ENCODE results near the gene MAN1A2. TPM values are rescaled to one million over a fixed set of nuclear protein-coding genes. Genes with fewer than 3 reads are reported as not detected.

Gene MAN1A2
- total RNA-seq, 1 experiment from 2014 or later: 33.4 TPM

DNA sequence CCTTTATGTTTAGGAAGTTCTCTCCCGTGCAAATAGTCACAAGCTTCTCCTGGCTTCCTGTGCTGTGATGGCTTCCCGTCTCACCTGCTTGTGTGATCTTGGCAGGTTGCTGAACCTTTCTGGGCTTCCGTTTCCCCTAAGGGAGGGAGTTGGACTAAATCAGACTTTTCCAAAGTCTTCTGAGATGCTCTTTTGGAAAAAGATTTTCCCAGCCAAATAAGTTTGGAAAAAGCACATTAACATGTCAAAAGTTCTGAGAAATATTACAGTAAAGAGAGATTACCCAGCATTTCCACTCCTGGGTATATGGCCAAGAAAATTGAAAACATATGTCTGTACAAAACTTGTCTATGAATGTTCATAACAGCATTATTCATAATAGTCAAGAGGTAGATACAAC, 202.6 kb downstream of the MAN1A2 start:
- Mint-ChIP-seq H3K4me1 (ENCODE audit: insufficient read depth, unreplicated experiment) (no peaks in the 10 kb centered on the region), H3K27me3 (ENCODE audit: insufficient read depth, unreplicated experiment) (no peaks in the 10 kb centered on the region), H3K9me3 (ENCODE audit: unreplicated experiment) (no peaks in the 10 kb centered on the region), H3K4me3 (ENCODE audit: unreplicated experiment) (no peak overlapping the region), H3K27ac (ENCODE audit: low read depth, unreplicated experiment) (no peak overlapping the region), H3K36me3 (ENCODE audit: insufficient read depth, unreplicated experiment) (no peaks in the 10 kb centered on the region)
- intact Hi-C loops (cut with micrococcal nuclease): no loop called here
- ChIA-PET CTCF (no interaction called here), POLR2A (no interaction called here)
- TF ChIP-seq, protein P1, sequence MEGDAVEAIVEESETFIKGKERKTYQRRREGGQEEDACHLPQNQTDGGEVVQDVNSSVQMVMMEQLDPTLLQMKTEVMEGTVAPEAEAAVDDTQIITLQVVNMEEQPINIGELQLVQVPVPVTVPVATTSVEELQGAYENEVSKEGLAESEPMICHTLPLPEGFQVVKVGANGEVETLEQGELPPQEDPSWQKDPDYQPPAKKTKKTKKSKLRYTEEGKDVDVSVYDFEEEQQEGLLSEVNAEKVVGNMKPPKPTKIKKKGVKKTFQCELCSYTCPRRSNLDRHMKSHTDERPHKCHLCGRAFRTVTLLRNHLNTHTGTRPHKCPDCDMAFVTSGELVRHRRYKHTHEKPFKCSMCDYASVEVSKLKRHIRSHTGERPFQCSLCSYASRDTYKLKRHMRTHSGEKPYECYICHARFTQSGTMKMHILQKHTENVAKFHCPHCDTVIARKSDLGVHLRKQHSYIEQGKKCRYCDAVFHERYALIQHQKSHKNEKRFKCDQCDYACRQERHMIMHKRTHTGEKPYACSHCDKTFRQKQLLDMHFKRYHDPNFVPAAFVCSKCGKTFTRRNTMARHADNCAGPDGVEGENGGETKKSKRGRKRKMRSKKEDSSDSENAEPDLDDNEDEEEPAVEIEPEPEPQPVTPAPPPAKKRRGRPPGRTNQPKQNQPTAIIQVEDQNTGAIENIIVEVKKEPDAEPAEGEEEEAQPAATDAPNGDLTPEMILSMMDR (IDR thresholded peaks at IDR 0.05; ENCODE audit: unreplicated experiment): no peak
- no TSS peak for BruUV-seq (replicated peaks)
- DNase-seq (ENCODE audit: unreplicated experiment): no peak

DNA sequence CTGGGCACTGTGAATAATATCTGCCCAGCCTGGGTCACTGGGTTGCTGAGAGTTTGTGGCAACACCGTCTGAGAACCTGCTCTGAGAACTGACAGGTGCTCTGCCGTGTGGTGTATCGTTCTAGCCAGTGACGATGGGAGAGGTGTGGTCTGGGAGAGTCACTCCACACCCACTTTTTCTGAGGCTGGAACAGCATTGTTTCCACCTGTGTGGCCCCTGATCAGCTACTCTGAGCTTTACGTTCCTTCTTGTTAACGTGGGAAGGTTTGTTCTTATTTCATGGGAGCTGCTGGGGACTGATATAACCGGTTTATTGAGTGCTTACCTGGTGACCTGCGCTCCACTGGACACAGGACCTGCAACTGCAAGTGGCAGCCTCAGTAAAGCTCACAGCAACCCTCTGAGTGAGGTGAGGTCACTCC, 203.8 kb downstream of the MAN1A2 start:
- no peak overlapping the region for H3K4me3 Mint-ChIP-seq (ENCODE audit: unreplicated experiment)
- intact Hi-C loops (cut with micrococcal nuclease): no loop called here
- TF ChIP-seq, protein P1 (IDR thresholded peaks at IDR 0.05; ENCODE audit: unreplicated experiment): no peak
- H3K36me3 Mint-ChIP-seq (ENCODE audit: insufficient read depth, unreplicated experiment): no peaks in the 10 kb centered on the region
- no peaks in the 10 kb centered on the region for H3K9me3 Mint-ChIP-seq (ENCODE audit: unreplicated experiment)
- H3K27me3 Mint-ChIP-seq (ENCODE audit: insufficient read depth, unreplicated experiment): no peaks in the 10 kb centered on the region
- no peaks in the 10 kb centered on the region for H3K4me1 Mint-ChIP-seq (ENCODE audit: insufficient read depth, unreplicated experiment)
- no peak for DNase-seq (ENCODE audit: unreplicated experiment)
- no peak overlapping the region for H3K27ac Mint-ChIP-seq (ENCODE audit: low read depth, unreplicated experiment)
- ChIA-PET CTCF (interaction anchor here (0.7 kb wide), 1 partner anchor 11 kb away, joined by 3 read pairs; no protein-coding TSS in a partner anchor), POLR2A (no interaction called here)
- no TSS peak for BruUV-seq (replicated peaks)

DNA sequence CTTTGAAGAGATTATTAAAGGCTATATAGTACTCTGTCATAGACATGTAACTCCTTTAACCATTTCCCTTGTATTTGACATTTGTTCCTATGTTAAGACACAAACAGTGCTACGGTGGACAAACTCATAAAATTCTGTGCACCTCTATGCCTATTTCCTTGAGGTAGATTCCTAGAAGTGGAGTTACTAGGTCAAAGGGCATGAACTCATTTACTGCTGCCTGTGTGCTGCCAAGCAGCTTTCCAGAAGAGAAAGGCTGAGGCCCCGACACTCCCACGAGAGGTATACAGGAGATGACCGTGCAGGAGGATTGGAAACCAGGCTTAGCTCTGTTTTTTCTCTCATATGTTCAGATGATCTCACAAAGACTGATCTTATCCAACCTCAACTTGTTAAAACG, 204.2 kb downstream of the MAN1A2 start:
- ChIA-PET POLR2A (no interaction called here), CTCF (no interaction called here)
- H3K9me3 Mint-ChIP-seq (ENCODE audit: unreplicated experiment): no peaks in the 10 kb centered on the region
- intact Hi-C loops (cut with micrococcal nuclease): no loop called here
- H3K27me3 Mint-ChIP-seq (ENCODE audit: insufficient read depth, unreplicated experiment): no peaks in the 10 kb centered on the region
- no peak for DNase-seq (ENCODE audit: unreplicated experiment)
- no peak overlapping the region for H3K4me3 Mint-ChIP-seq (ENCODE audit: unreplicated experiment)
- TF ChIP-seq, protein P1 (IDR thresholded peaks at IDR 0.05; ENCODE audit: unreplicated experiment): no peak
- no peaks in the 10 kb centered on the region for H3K36me3 Mint-ChIP-seq (ENCODE audit: insufficient read depth, unreplicated experiment)
- no peak overlapping the region for H3K27ac Mint-ChIP-seq (ENCODE audit: low read depth, unreplicated experiment)
- no TSS peak for BruUV-seq (replicated peaks)
- H3K4me1 Mint-ChIP-seq (ENCODE audit: insufficient read depth, unreplicated experiment): no peaks in the 10 kb centered on the region

DNA sequence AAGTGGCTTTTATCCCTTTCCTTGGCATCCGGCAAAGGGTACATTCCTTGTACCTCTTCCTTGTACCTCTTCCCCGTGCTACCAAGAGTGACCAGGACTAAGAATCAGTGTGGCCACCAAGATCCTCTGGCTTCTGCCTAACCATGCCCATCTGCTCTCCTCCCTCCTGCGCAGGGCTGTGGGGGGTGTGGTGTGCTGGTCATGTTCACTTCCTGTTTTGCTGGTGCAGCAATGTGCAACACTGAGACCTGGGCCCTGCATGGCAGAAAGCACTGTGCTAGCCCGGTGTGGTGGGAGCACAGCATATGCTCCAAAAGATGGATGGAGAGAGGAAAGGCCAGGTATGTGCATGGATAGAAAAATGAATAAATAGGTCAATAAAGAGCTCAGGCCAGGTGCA, 205.3 kb downstream of the MAN1A2 start:
- Mint-ChIP-seq H3K27ac (ENCODE audit: low read depth, unreplicated experiment) (no peak overlapping the region), H3K4me1 (ENCODE audit: insufficient read depth, unreplicated experiment) (no peaks in the 10 kb centered on the region), H3K4me3 (ENCODE audit: unreplicated experiment) (no peak overlapping the region), H3K9me3 (ENCODE audit: unreplicated experiment) (no peaks in the 10 kb centered on the region), H3K36me3 (ENCODE audit: insufficient read depth, unreplicated experiment) (no peaks in the 10 kb centered on the region), H3K27me3 (ENCODE audit: insufficient read depth, unreplicated experiment) (no peaks in the 10 kb centered on the region)
- DNase-seq (ENCODE audit: unreplicated experiment): no peak
- CTCF ChIA-PET: no interaction called here
- POLR2A ChIA-PET: no interaction called here
- intact Hi-C loops (cut with micrococcal nuclease): no loop called here
- TF ChIP-seq, protein P1 (IDR thresholded peaks at IDR 0.05; ENCODE audit: unreplicated experiment): no peak
- no TSS peak for BruUV-seq (replicated peaks)

Measured in MCF 10A (cell line).